Progenitor cell of endocrine pancreas (in vitro differentiated cells): ENCODE results near the gene SLC27A5. TPM values are rescaled to one million over a fixed set of nuclear protein-coding genes. Genes with fewer than 3 reads are reported as not detected.

Experiments used
- DNase-seq: peaks from one replicate; pipeline ENCODE4 v3.0.0; 2021; ENCODE audit warnings: low spot score; ENCODE audit not compliant: unreplicated experiment
- H3K27ac Mint-ChIP-seq: 2 replicates; pipeline ENCODE4 v1.8.0; 2021; ENCODE audit warnings: mild to moderate bottlenecking, moderate library complexity, mixed read lengths
- H3K27me3 Mint-ChIP-seq: 2 replicates; pipeline ENCODE4 v1.8.0; 2021; ENCODE audit warnings: mixed read lengths
- H3K36me3 Mint-ChIP-seq: 2 replicates; pipeline ENCODE4 v1.8.0; 2022; ENCODE audit warnings: mixed read lengths; ENCODE audit not compliant: insufficient read depth
- H3K4me1 Mint-ChIP-seq: 2 replicates; pipeline ENCODE4 v1.8.0; 2021; ENCODE audit warnings: low read depth, mixed read lengths
- H3K4me3 Mint-ChIP-seq: 2 replicates; pipeline ENCODE4 v1.8.0; 2021; ENCODE audit warnings: low read depth, mild to moderate bottlenecking, moderate library complexity, mixed read lengths
- H3K9me3 Mint-ChIP-seq: 2 replicates; pipeline ENCODE4 v1.8.0; 2021; ENCODE audit warnings: low read depth, mixed read lengths
- CTCF ChIP-seq: fragments of 200-600 bp; sonication (generic); IDR thresholded peaks from one replicate; pipeline ENCODE4 v1.5.0; 2021; ENCODE audit warnings: antibody characterized with exemption, mild to moderate bottlenecking; ENCODE audit not compliant: unreplicated experiment
- long read RNA-seq: library from polyadenylated mRNA; unstranded; transcript quantifications from one replicate; pipeline ENCODE4 v2.0.0, GENCODE V29; 2020
- total RNA-seq: library from RNA; stranded (reverse); gene quantifications from 2 replicates; pipeline ENCODE4 v1.2.1, GENCODE V29; 2021

Gene SLC27A5
- 9.4 and 9.9 TPM in 2 replicates for total RNA-seq
- long read RNA-seq: 0 reads

DNA sequence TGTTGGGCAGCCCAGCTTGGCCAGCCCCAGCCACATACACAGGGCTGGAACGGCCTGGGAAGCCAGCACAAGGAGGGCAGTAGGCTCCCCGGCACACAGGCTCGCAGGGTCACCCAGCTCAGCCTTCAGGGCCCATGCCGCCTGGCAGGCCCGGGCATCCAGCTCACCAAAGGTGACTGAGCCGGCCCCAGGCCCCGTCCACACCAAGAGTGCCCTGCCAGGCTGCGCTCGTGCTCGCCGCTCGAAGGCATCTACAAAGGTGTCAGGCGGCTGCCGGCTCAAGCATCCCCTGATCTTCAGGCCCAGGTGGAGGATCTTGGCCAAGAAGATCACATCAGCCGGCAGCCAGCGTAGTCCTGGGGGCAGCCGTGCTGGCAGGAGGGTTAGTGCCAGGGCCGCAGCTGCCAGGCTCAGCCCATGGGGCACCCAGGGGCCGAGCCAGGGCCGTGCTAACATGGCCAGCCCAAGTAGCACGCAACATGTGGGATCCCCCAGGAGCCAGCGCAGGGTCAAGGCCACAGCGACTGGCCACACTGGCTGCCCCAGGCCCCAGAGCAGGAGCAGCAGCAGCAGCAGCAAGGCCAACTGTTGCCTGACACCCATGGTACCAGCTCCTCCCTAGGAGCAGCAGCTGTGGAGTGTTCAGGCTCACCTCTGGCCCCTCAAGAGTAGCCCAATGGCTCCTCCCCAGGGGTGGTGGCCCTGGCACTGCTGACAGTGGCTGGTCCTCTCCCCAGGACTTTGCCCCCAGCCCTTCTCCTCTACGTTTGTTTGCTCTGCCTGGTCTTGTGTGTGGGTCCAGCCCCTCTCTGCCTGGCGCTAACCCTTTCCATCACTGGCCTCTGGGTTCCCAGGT, at the start of gene SLC27A5:
Gene SLC27A5 (minus strand): TSS at position 640 of the 856 bp plus-strand sequence. CDS start 37 bp downstream, at position 603.
- no peak within 1 kb of the TSS for H3K4me3 Mint-ChIP-seq
- no peak for TF ChIP-seq CTCF
- no peak within 1 kb of the TSS for H3K27ac Mint-ChIP-seq
- H3K9me3 Mint-ChIP-seq: peaks cover 5% of the 10 kb centered on the region
- H3K27me3 Mint-ChIP-seq: no peaks in the 10 kb centered on the region
- no peak for DNase-seq
- H3K36me3 Mint-ChIP-seq: peaks cover 6% of the 10 kb centered on the region
- H3K4me1 Mint-ChIP-seq: peaks cover 11% of the 10 kb centered on the region

GRCh38 chr19:58560921-58561320, 49.1 kb upstream of the SLC27A5 start:
- H3K9me3 Mint-ChIP-seq: no peaks in the 10 kb centered on the region
- peaks cover 5% of the 10 kb centered on the region for H3K36me3 Mint-ChIP-seq
- peak overlapping the region; percentile 31 for H3K4me3 Mint-ChIP-seq
- DNase-seq: no peak
- TF ChIP-seq CTCF: no peak
- no peak overlapping the region for H3K27ac Mint-ChIP-seq
- H3K27me3 Mint-ChIP-seq: no peaks in the 10 kb centered on the region
- peaks cover 23% of the 10 kb centered on the region for H3K4me1 Mint-ChIP-seq

DNA sequence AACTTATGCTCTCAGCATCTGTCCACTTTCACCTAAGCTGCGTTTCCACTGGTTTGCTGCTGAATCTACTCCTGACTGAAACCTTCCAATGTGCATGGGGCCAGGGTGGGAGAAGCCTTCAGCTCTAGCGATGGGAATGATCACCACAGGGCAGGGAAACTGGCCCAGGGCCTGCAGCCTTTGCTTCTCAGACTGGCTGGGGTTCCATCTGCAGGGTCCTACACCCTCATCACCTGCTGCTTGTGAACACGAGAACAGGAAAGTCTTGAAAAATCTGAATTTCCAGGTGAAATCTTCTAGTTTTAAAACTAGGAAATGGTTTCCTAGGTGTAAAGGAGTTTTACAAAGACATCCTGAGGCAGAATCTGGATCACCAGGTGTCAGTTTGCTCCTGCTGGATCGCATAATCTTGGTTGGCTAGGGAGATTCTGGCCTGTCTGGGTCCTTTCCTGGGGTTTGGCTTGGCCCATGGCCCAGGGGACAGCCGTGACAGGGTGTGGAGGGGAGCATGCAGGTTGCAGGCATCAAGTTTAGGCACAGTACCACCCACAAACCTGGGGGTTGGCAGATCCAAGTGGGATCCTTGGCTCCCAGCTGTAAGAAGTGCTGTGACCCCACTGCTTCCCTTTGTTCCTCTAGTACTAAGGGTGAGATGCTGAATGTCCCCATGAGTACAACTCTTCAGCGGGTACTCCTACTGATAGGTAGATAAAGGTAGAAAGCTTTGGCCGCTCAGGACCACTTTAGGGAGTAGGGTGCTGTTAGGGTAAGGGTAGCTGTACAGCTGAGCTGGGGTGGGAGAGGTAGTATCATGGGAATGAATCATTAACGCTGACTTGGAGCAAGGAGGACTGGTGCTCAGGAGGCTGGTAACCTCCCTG, 48.5 kb upstream of the SLC27A5 start:
- Mint-ChIP-seq H3K27ac (peak overlapping the region; percentile 98), H3K4me3 (peak overlapping the region; percentile 92), H3K36me3 (peaks cover 5% of the 10 kb centered on the region), H3K9me3 (no peaks in the 10 kb centered on the region), H3K27me3 (no peaks in the 10 kb centered on the region), H3K4me1 (peaks cover 26% of the 10 kb centered on the region)
- TF ChIP-seq CTCF: no peak
- DNase-seq: no peak

DNA sequence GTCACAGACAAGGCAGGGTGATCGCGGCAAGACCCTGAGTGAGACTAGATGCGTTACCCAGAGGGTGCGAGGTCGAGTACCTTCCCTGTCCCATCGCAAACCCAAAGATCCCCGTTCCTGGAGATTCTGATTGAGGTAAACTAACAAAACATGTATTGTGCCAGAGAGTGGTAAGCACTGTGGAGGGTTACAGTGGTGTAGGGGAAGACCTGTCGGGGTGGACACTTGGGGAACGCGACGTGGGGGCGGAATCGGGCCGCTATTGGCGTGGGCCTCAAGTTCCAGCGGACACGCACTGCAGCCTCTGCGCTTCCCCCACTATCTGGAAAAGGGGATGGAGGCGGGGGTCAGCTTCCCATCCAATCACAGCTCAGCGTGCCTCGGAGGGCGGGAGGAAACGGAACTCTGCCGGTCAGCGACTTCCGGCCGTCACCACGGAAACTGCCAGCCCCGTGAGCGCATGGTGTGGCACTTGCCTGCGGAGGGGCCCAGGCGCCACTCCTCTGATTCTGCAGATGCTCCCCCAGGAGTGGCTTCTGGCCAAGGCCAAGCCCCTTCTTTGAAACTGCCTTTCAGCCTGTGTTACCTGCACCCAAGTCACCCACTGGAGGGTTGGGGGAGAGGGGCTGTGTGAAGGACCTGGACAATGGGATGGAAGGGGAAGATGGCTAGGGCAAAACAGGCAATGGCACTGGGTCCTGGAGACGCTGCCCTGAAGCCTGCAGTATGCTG, 47.6 kb upstream of the SLC27A5 start:
- Mint-ChIP-seq H3K4me3 (peak overlapping the region; percentile 92), H3K9me3 (no peaks in the 10 kb centered on the region), H3K36me3 (peaks cover 5% of the 10 kb centered on the region), H3K27ac (peak overlapping the region; percentile 98), H3K27me3 (no peaks in the 10 kb centered on the region), H3K4me1 (peaks cover 30% of the 10 kb centered on the region)
- peak; percentile 74 for DNase-seq
- TF ChIP-seq CTCF: no peak
